Right atrium auricular region (tissue), 2 donors: ENCODE data around the gene SP1. TPM values are rescaled to one million over a fixed set of nuclear protein-coding genes. Genes with fewer than 3 reads are reported as not detected.
A peak's percentile ranks its signal among the peaks of the same experiment; 100 is the strongest.

Experiments used
- DNase-seq: peaks from one replicate; pipeline ENCODE4 v3.0.0-alpha.2; 2019; ENCODE audit warnings: low spot score
- H3K27ac ChIP-seq, 2 donors: fragments of 200-600 bp; sonication (generic); 1 replicate in 1 of 2; 2 replicates in 1 of 2; pipeline ENCODE4 v1.5.1; 2016 to 2019
- H3K27me3 ChIP-seq, 2 donors: fragments of 200-600 bp; sonication (generic); one replicate each; pipeline versions ENCODE4 v1.5.1 to v1.6.0; 2017 to 2019
- H3K36me3 ChIP-seq: fragments of 200-600 bp; sonication (generic); one replicate; pipeline ENCODE4 v1.5.1; 2016
- H3K4me1 ChIP-seq, 2 donors: fragments of 200-600 bp; sonication (generic); one replicate each; pipeline versions ENCODE4 v1.5.1 to v1.6.0; 2017 to 2019
- H3K4me3 ChIP-seq, 2 donors: fragments of 200-600 bp; sonication (generic); 1 replicate in 1 of 2; 2 replicates in 1 of 2; pipeline ENCODE4 v1.5.1; 2017 to 2019; ENCODE audit warnings: mild to moderate bottlenecking in 1 of 2, moderate library complexity in 1 of 2
- H3K9me3 ChIP-seq, 2 donors: fragments of 200-600 bp; sonication (generic); one replicate each; pipeline ENCODE4 v1.5.1; 2019
- total RNA-seq, 2 donors: library from RNA; depleted of rRNA; stranded (reverse); fragments of >200 nt; gene quantifications; one replicate each; pipeline ENCODE4 v1.1.0, GENCODE V29; 2016
- TF ChIP-seq, protein P1 (sequence below), 2 donors: fragments of 200-600 bp; sonication (generic); IDR thresholded peaks; one replicate each; pipeline ENCODE4 v1.5.1; 2019; ENCODE audit warnings: antibody characterized with exemption in 2 of 2

SP1 gene
- total RNA-seq, 2 donors from 2014 or later = 21.2 to 36.6 TPM

DNA sequence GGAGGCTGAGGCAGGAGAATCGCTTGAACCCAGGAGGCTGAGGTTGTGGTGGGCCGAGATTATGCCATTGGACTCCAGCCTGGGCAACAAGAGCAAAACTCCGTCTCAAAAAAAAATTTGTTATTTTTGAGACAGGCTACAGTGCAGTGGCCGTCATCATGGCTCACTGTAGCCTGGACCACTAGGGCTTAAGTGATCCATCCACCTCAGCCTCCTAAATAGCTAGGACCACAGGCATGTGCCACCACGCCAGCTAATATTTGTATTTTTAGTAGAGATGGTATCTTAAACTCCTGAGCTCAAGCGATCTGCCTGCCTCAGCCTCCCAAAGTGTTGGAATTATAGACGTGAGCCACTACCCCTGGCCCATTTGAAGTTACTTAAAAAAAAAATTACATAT, 71.0 kb downstream of the SP1 start:
- no peak for DNase-seq
- no peaks in the 10 kb centered on the region for H3K27me3 ChIP-seq
- H3K27ac ChIP-seq = no peak overlapping the region
- H3K36me3 ChIP-seq = peaks cover 20% of the 10 kb centered on the region
- H3K9me3 ChIP-seq = no peaks in the 10 kb centered on the region
- TF ChIP-seq, protein P1, sequence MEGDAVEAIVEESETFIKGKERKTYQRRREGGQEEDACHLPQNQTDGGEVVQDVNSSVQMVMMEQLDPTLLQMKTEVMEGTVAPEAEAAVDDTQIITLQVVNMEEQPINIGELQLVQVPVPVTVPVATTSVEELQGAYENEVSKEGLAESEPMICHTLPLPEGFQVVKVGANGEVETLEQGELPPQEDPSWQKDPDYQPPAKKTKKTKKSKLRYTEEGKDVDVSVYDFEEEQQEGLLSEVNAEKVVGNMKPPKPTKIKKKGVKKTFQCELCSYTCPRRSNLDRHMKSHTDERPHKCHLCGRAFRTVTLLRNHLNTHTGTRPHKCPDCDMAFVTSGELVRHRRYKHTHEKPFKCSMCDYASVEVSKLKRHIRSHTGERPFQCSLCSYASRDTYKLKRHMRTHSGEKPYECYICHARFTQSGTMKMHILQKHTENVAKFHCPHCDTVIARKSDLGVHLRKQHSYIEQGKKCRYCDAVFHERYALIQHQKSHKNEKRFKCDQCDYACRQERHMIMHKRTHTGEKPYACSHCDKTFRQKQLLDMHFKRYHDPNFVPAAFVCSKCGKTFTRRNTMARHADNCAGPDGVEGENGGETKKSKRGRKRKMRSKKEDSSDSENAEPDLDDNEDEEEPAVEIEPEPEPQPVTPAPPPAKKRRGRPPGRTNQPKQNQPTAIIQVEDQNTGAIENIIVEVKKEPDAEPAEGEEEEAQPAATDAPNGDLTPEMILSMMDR (IDR thresholded peaks at IDR 0.05) = no peak
- H3K4me3 ChIP-seq = no peak overlapping the region
- H3K4me1 ChIP-seq = peaks cover 0 to 27% of the 10 kb centered on the region in 2 donors

- peaks cover 27% of the 10 kb centered on the region for H3K36me3 ChIP-seq
- TF ChIP-seq, protein P1 (IDR thresholded peaks at IDR 0.05) = peak; percentile 83 to 90
- DNase-seq = peak; percentile 98
Measured at GRCh38 chr12:53451661-53452158, 71.7 kb downstream of the SP1 start, which contains the start of gene PCBP2. PCBP2 (plus strand) TSS chr12:53452102; CDS start chr12:53454801, 2,699 bp downstream.

GRCh38 chr12:53452159-53453077, 72.4 kb downstream of the SP1 start:
- peaks cover 34% of the 10 kb centered on the region for H3K36me3 ChIP-seq
- DNase-seq = peak; percentile 85
- TF ChIP-seq, protein P1 (IDR thresholded peaks at IDR 0.05) = peak; percentile 52 to 76
- no peaks in the 10 kb centered on the region for H3K27me3 ChIP-seq
- peak overlapping the region; percentile 97 to 98 for H3K27ac ChIP-seq
- peak overlapping the region; percentile 78 to 84 for H3K4me3 ChIP-seq
- H3K9me3 ChIP-seq = no peaks in the 10 kb centered on the region
- H3K4me1 ChIP-seq = peaks cover 0 to 35% of the 10 kb centered on the region in 2 donors

More at GRCh38 chr12:53451661-53452158, 71.7 kb downstream of the SP1 start, which contains the start of gene PCBP2:
- H3K27ac ChIP-seq = peak within 1 kb of the TSS; percentile 97 to 98
- peak within 1 kb of the TSS; percentile 78 to 84 for H3K4me3 ChIP-seq
- H3K4me1 ChIP-seq = peaks cover 0 to 34% of the 10 kb centered on the region in 2 donors
- no peaks in the 10 kb centered on the region for H3K9me3 ChIP-seq
- H3K27me3 ChIP-seq = no peaks in the 10 kb centered on the region

- DNase-seq = no peak
- H3K27ac ChIP-seq = no peak overlapping the region
- peaks cover 51% of the 10 kb centered on the region for H3K36me3 ChIP-seq
- H3K27me3 ChIP-seq = no peaks in the 10 kb centered on the region
- TF ChIP-seq, protein P1 (IDR thresholded peaks at IDR 0.05) = no peak
- H3K4me3 ChIP-seq = peak overlapping the region in 1 of 2 donors; percentile 78
- H3K9me3 ChIP-seq = no peaks in the 10 kb centered on the region
- peaks cover 0 to 35% of the 10 kb centered on the region in 2 donors for H3K4me1 ChIP-seq
Measured at GRCh38 chr12:53453953-53454640, 74.1 kb downstream of the SP1 start.

GRCh38 chr12:53454707-53455106, 74.7 kb downstream of the SP1 start:
- DNase-seq = no peak
- H3K4me1 ChIP-seq = peaks cover 0 to 35% of the 10 kb centered on the region in 2 donors
- TF ChIP-seq, protein P1 (IDR thresholded peaks at IDR 0.05) = no peak
- H3K9me3 ChIP-seq = no peaks in the 10 kb centered on the region
- H3K36me3 ChIP-seq = peaks cover 57% of the 10 kb centered on the region
- no peak overlapping the region for H3K4me3 ChIP-seq
- H3K27ac ChIP-seq = no peak overlapping the region
- H3K27me3 ChIP-seq = no peaks in the 10 kb centered on the region
